NCI-H1092 (cell line): ENCODE results near the gene ARHGAP30.
A peak's percentile ranks its signal among the peaks of the same experiment; 100 is the strongest.
"Not testable (repeated sequence)": the region's sequence is repeated elsewhere in the genome, so short reads cannot be mapped to it uniquely, and the experiment has no call there.

Source experiments
- DNase-seq: peaks from one replicate; lab custom pipeline; 2025; lab: John Stamatoyannopoulos, UW

The ARHGAP30 gene

DNA sequence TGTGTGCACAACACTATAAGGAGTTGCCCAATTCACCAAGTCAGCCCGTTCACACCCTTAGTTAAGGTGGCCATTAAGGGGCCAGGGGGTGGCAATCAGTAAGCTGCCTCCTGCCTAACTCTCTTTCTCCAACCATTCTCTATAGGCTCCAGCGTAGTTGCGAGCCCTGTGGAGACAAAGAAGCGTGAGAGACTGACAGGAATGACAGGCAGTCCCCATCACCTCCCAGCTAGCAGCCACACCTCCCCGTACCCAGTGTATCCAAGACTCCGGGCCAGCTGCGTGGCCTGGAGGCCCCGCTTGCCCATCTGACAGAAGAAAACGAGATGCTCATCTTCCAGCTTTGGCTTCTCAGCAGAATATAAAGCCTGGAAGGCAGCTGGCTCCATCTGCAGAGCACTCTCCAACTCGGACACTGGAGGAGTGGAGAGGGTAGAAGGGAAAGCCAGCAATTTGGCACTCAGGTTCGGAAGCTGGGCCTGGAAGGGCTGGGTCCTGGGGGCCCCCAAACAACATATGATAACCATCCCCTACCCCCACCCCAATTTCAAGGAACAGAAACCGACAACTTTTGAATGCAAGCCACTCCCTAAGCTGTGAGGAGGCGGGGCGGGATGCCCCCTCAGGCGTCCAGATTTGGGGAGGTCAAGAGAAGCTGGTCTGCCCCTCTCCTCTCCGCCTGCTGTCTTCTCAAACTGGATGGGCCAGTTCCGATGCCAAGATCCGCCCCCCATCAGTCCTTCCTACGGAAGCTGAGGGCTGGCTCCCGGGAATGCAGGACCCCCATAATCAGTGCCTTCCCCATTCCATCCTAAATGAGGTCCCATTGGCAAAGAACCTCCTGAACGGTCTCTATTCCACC, 31.8 kb downstream of the ARHGAP30 start:
- DNase-seq, result no peak

GRCh38 chr1:161033751-161034150, 35.9 kb downstream of the ARHGAP30 start:
- no peak for DNase-seq

GRCh38 chr1:161032409-161032808, 37.3 kb downstream of the ARHGAP30 start:
- DNase-seq, result no peak

DNA sequence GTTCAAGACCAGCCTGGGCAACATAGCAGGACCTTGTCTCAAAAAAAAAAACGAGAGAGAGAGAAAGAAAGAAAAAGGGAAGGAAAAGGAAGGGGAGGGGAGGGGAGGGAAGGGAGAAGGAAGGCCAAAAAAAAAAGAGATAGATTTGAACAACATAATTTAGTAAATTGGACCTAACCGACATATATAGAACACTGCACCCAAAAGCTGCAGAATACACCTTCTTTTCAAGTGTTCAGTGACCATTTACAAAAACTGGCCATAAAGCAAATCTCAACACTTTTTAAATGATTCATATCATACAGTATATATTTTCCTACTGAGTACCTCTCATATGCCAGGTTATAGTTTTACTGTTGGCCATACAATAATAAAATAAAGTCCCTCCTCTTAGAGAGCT, 37.8 kb downstream of the ARHGAP30 start:
- no peak for DNase-seq

- not testable (repeated sequence) for DNase-seq
Observed at GRCh38 chr1:161029466-161029865, 40.2 kb downstream of the ARHGAP30 start.

- DNase-seq, result not testable (repeated sequence)
Observed at GRCh38 chr1:161026954-161027353, 42.7 kb downstream of the ARHGAP30 start.

- not testable (repeated sequence) for DNase-seq
Observed at GRCh38 chr1:161022432-161022831, 47.3 kb downstream of the ARHGAP30 start.

DNA sequence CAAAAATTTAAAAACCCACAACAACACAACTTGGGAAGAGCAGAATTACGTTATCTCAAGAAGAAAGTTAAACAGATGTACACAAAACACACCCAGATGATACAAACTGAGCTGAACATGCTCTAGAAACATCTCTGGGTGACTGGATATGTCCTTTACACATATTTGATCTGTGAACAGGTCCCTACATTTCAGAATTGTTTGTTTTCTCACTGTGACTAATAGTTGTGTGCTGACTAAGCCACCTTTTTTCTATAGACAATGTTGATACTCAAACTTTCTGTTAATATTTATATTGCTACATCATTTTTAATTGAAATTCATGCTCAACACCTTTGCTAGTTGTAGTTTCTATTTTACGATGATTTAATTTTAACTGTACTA, 47.7 kb downstream of the ARHGAP30 start:
- DNase-seq, result no peak

DNA sequence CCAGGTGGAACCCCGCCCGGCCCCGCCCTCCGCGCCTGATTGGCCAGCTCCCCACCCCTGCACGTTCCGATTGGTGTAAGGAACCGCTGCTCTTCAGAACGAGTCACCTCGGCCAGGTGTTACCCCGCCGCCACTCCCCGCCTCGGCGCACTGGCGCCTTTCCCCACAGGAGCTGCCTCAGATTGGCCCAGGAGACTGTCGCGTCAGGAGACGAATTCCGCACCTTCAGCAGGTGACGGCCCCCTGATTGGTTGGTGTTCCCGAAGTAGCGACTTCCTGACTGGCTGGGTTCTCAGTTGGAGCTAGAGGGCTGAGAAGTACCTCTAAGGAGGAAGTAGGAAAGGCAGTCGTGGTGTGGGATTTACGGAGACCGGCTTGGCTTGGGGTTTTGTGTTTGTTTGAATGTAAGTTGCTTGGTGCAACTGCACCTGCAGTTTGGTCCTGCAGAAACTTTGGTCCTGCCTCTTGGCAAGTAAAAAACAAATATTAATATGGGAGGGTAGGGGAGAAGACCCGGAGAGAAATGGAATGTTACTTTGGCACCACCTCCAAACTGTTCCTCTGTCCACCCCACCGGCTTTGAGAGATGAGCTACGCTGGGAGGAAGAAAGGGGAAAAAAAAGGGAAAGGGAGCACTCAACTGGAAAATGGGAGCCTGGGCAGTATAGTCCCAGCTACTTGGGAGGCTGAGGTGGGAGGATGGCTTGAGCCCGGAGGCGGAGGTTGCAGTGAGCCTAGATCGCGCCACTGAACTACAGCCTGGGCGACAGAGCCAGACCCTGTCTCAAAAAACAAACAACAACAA, 48.3 kb downstream of the ARHGAP30 start:
- DNase-seq, result peak; percentile 72

- peak; percentile 22 for DNase-seq
Observed at GRCh38 chr1:161020509-161021164, 49.1 kb downstream of the ARHGAP30 start, which contains the start of gene F11R. F11R (minus strand) TSS chr1:161021152; CDS start chr1:161021073, 79 bp downstream.

GRCh38 chr1:161019751-161020495, 49.8 kb downstream of the ARHGAP30 start:
- no peak for DNase-seq

DNA sequence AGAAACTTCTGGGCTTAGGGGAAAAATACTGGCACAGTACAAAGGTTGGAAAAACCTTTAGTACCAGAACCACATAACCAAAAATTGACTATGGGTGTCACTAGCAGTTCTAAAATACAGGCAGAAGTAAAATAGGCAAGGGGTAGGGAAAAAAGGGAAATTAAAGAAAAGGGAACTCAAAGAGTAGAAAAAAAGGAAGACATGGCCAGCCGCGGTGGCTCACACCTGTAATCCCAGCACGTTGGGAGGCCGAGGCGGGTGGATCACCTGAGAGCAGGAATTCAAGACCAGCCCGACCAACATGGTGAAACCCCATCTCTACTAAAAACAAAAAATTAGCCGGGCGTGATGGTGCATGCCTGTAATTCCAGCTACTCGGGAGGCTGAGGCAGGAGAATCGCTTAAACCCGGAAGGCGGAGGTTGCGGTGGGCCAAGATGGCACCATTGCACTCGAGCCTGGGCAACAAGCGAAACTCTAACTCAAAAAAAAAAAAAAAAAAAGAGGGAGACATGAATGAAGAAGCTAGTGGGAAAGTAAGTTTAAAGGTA, 50.5 kb downstream of the ARHGAP30 start:
- DNase-seq, result not testable (repeated sequence)

- DNase-seq, result no peak
Observed at GRCh38 chr1:161018631-161018930, 51.1 kb downstream of the ARHGAP30 start.

DNA sequence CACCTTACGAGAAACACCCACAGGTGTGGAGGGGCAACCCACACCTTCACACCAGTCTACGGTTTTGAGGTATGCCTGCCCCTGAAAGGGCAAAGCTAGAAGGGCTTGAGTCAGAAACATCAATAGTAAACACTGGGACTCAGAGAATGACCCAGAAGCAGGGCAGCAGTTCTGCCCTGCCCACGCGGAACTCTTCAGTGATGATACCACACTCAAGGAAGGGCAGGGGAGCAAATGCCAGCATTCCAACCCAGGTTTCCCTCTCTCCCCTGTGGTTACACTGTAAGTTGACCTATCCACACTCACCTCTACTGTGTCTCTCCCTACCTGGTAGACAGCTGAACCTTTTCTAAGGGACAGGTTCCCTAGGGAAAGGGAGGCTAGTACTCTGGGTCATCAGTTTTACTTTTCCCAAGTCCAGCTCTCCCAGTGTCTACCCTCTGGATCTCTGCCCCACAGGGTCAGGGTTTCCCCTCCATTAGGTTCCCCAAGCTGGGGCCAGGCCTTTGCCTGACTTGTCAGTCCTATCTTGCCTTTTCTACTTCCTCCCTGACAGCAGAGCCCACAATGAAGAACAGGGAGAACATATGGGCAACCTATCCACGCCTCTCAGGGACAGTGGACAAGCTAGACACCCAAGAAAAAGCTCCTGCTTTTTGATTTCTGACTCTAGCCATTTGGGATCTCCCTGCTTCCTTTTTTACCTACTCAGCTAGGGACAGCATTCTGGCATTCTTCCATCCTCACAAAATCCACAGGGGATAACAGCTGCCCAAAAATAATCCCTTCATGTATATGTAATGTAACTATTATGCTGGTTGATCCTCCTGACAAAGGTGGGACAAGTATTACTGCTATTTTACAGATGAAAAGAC, 51.7 kb downstream of the ARHGAP30 start:
- no peak for DNase-seq

- DNase-seq, result not testable (repeated sequence)
Observed at GRCh38 chr1:161017181-161017580, 52.5 kb downstream of the ARHGAP30 start.

GRCh38 chr1:161016683-161017082, 53.0 kb downstream of the ARHGAP30 start:
- DNase-seq, result not testable (repeated sequence)

DNA sequence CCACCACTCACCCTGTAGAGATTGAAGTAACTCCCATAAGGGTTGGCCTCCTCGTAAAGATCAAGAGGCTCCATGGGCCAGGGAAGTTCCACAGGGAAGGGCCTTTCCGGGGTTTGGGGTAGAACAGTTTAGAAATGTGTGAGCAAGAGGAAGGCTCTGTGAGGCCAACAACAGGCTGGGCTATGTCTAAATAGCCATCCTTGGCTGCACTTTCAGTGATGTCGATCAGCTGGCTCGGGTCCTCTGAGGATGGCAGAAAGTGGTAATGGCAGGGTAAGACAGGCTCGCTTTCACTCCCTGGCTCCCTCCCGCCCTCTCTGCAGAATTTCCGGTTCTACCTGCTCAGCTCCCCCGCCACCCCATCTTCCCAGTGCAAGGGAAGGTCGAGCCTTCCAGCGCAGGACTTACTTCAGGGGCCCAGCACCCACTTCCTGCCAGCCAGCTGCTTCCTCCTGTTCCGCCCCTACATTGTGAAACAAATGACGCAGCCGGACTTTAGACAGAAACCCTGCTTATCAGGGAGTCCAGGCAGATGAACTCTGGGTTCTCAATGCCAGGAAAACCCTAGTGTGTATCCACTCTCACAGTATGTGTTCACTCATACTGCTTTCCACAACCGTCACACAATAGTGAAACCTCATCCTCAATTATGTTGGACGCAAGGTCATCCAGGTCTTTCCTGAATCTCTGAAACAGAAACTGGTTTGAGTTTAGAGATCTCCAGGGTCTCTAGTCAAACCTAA, 56.0 kb downstream of the ARHGAP30 start:
- DNase-seq, result no peak

DNA sequence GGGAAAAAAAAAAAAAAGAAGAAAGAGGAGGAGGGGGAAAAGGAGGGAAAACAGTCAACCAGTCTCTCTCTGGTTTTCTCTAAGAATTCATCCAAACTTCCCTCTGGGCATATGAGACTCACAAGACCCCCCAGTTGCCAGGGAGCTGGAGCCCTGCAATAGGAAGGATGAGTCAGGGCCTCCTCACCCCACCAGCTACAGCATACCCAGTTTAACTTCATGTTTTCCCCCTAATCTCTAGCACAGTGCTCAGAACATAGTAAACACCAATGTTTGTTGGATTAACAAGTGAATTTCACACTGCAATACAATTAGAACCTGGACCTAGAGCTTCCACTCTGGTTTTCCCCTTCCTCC, 56.6 kb downstream of the ARHGAP30 start:
- DNase-seq, result no peak

- no peak for DNase-seq
Observed at GRCh38 chr1:161012420-161012819, 57.3 kb downstream of the ARHGAP30 start.
